Fibroblast of peridontal ligament (primary cell): ENCODE data around the gene DHX34.
"Not testable (repeated sequence)": the region's sequence is repeated elsewhere in the genome, so short reads cannot be mapped to it uniquely, and the experiment has no call there.

Experiments
- DNase-seq: peaks from one replicate; pipeline ENCODE4 v3.0.0-alpha.2; 2010; ENCODE audit errors: extremely low read depth

Gene DHX34

DNA sequence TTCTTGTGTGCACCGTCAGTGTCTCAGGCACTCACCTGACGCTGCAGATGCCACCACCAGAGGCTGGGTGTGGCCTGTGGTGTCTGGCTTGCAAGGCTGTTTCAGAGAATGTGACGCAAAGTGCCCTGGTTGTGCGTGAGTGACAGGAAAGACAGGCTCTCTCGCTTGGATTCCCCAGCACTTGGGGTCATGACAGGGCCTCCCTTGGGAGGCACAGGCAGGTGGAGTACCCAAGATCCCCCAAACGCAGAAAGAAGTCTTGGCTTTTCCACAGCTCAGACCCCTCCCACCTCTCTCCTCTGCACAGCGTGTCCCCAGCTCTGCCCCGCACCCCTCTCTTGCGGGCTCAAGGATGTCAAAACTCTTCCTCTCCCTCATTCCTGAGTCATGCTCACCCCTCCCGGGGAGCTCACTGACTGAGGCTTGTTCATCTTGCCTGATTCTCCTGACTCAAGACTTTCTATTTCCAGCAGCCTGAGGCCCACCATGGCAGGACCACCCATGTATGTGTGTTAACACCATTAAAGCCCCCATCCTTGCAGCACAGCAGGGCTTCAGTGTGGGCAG lies 21.0 kb downstream of the DHX34 start:
- peak; percentile 73 for DNase-seq

DNA sequence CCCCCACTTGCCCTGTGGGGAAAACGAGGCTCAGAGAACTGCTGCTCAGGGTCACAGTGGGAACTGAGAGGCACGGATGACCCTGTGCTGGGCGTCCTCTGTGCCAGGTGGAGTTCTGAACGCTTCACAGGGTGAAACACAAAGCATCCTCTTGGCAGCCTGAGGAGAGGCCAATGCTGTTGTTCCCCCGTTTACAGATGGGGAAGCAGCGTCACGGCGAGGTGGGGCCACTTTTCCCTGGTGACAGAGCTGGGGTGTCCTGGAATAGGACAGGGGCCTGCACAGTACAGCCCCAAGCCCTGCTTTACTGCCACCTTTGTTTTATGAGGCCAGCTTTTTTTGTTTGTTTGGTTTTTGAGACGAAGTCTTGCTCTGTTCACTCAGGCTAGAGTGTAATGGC lies 22.1 kb downstream of the DHX34 start:
- no peak for DNase-seq

DNA sequence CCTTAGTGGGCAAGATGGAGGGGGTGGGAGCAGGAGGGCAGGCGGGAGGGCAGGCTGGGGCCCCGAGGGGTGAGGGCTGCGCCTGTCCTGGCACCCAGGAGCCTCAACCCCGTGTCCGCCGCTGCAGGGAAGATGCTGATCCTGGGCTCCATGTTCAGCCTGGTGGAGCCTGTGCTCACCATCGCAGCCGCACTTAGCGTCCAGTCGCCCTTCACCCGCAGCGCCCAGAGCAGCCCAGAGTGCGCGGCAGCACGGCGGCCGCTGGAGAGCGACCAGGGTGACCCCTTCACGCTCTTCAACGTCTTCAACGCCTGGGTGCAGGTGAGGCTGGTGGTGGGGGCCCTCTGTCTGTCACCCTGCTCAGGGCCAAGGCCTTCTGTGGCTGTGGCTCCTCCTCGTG lies 23.5 kb downstream of the DHX34 start:
- DNase-seq = no peak

DNA sequence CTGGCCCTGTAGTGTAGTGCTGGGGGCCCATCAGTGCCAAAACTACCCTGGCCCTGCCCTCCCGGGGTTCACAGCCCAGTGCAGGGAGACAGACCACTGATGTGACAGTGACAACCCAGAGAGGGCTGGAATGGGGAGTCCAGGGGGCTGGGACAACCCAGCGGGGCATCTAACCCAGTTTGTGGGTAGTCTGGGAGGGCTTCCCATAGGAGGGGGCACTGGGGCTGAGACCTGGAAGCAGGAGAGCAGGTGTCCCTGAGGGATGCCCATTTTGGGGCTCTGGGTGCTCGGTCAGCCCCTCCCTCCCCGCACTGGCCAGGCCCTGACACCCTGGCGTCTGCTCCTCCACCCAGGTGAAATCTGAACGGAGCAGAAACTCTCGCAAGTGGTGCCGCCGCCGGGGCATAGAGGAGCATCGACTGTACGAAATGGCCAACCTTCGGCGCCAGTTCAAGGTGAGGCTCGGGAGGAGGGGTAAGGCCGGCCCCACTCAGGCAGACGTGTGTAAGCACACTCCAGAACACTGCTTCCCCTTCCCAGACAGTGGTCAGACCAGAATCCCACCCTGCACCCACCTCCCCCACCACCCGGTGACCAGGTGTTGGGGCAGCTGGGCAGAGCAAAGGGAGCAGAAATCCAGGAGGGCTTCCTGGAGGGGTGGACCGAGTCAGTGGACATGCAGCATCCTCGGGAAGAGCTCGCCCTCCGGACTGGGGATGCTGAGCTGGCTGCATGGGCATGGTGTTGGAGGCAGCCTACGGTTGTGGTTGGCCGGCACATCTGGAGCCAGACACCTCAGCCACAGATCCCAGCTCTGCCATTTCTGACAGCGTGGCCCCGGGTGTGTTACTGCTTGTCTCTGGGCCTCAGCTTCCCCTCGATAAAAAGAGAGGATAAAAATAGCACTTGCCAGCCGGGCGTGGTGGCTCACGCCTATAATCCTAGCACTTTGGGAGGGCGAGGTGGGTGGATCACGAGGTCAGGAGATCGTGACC lies 24.4 kb downstream of the DHX34 start:
- DNase-seq = no peak

DNA sequence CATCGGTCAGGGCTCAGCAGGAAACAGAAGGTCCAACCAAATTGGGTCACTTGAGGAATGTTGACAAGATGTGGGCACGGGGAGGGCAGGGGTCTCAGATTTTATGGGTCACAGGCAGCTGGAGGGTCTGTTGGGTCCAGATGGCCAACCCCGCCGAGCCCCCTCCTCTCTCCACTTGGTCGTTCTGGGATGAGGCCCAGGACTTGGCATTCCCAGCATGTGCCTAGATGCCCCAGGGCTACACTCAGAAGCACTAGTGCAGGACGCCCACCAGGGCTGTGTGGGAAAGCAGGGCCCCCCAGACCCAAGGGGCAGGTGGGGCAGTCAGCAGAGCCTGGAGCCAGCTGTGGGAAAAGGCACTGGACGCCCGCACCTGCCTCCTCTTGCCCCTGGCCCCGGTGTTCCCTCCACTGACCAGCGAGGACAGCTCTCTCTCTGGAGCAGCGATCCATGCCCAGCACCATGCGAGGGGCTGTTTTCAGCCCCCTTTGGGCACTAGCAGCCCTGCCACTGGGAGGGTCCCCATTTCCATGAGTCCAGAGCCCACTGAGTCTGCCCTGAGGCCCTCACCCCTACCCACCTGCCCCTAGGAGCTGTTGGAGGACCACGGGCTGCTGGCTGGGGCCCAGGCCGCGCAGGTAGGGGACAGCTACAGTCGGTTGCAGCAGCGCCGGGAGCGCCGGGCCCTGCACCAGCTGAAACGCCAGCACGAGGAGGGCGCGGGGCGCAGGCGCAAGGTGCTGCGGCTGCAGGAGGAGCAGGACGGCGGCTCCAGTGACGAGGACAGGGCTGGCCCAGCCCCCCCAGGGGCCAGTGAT lies 26.0 kb downstream of the DHX34 start:
- DNase-seq = no peak

DNA sequence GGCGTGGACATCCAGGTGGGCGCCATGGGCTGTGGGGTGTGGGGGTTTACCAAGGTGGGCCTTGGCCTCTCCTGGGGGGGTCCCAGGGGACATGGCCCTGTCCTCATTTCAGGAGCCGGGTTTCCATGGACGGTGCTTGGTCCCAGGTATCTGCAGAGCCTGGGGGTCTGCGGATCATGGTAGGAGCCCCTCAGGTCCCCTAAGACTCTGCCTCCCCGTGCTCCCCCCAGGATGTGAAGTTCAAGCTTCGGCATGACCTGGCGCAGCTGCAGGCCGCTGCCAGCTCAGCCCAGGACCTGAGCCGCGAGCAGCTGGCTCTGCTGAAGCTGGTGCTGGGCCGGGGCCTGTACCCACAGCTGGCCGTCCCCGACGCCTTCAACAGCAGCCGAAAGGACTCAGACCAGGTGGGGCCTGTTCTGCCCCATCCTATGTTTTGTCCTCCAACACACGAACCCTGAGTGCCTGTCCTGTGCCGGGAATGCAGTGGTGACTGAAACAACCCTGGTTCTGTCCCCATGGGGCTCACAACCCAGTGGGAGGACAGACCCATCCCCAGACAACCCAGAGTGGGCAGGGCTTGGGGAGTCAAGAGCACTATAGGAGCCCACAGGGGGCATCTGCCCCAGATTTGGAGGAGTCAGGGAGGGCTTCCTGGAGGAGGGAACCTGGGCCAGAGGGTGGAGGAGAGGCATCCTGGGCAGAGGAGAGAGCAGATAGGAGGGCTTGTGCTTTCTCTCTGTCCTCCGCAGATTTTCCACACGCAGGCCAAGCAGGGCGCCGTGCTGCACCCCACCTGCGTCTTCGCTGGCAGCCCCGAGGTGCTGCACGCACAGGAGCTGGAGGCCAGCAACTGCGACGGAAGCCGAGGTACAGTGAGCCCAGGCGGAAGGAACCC lies 26.8 kb downstream of the DHX34 start:
- no peak for DNase-seq

DNA sequence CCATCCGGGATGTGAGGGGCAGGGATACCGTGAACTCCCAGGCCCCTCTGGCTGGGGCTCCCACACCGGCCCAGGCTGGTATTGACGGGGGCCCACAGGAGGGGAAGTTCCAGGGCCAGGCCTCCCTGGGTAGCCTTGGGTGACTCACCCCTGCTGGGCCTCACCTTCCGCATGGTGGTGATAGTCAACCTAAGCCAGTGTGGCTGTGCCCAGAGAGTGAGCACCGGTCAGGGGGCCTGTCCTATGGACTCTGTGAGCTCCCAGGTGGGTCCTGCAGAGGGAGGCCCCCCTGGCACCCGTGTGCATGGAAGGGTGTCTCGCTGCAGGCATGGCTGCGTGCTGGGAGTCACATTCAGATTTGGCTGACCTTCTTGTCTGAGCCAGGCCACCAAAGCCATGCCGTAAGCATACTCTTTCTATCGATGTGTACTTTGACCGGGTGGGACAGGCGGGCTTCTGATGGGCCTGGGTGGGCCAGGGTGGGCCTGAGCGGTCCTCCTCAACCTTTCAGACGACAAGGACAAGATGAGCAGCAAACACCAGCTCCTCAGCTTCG lies 27.6 kb downstream of the DHX34 start:
- DNase-seq = no peak

DNA sequence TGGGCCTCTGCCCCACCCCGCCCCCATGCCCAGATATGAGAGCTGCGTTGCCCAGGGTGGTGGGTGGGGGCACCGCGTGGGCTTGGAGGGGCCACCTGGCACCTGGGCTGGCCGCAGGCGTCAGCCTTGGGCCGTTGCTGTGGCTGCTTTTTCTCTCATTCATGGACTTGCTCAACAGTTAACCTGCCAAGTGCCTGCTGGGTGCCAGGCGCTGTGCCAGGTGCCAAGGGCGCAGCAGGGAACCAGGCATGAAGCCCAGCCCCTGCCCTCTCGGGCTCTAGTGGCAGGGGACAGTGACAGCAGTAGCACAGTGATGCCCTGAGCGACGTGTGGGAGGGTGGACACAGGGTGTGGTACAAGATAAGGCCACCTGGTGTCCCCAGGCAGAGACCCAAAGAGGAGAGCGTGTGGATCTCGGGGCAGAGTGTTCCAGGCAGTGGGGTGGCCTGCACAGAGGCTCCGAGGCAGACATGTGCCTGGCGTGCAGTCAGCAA lies 28.1 kb downstream of the DHX34 start:
- no peak for DNase-seq

DNA sequence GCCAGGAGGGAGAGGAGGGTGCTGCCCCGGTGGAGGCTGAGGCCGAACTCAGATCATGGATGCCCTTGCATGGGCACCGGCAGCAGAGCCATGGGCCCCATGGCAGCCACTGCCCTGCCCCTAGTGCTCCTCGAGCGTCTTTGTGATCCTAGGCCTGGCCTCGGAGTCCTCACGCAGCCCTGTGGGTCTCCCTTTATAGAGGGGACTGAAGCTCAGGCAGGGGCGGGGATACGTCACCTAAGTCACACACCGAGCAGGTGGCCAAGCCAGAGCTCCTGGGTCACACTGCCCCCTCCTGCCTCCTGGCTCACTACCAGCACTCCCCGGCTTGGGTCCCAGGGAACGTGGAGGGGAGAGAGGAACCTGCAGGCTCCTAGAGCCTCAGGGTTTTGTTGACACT lies 28.7 kb downstream of the DHX34 start:
- no peak for DNase-seq

DNA sequence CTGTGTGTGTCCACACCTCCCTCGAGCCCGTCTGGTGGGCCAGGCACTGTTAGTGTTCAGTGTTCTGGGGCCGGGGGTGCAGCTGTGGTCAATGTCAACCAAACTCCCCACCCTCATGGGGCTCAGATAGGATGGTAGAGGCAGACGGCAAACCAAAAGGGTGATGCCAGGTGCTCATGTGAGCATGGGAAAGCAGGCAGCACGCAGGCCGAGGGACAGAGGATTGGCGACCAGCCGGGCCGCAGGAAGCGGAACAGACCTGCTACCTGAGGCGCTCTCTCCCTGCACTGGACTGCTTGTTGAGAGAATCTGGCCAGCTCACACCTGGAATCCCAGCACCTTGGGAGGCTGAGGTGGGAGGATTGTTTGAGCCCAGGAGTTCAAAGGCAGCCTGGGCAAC lies 29.1 kb downstream of the DHX34 start:
- no peak for DNase-seq

DNA sequence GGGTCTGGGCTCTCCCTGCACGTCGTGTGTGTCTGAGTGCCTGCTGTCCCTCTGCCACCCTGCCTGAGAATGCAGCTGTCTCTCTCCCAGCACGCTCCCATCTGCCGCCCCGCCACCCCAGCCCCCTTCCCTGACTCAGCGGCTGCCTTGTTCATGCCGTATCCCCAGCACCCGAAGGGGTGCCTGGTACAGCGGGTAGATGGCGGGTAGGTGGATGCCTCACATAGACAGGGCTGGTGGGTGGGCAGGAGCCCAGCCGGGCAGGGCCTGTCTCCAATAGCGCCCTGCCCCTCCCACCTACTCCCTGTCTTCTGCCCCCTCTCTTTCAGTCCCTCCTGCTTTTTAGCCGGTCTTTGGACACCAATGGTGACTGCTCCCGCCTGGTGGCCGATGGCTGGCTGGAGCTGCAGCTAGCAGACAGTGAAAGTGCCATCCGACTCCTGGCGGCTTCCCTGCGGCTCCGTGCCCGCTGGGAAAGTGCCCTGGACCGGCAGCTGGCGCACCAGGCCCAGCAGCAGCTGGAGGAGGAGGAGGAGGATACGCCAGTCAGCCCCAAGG lies 30.3 kb downstream of the DHX34 start:
- DNase-seq = no peak

DNA sequence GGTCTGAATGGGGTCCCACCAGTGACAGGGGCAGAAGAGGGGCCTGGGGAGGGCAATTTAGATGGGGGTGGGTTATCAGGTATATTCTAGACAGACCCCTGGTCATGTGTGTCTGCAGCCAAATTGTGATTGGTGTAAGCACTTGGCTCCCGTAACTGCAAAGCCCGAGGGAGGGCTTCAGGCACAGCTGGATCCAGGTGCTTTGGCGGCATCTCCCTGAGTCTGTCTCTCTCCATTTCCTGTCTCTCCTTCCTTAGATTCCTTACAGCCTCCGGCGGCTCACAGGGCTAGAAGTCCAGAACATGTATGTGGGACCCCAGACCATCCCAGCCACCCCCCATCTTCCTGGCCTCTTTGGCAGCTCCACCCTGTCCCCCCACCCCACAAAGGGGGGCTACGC lies 31.4 kb downstream of the DHX34 start:
- DNase-seq = no peak

DNA sequence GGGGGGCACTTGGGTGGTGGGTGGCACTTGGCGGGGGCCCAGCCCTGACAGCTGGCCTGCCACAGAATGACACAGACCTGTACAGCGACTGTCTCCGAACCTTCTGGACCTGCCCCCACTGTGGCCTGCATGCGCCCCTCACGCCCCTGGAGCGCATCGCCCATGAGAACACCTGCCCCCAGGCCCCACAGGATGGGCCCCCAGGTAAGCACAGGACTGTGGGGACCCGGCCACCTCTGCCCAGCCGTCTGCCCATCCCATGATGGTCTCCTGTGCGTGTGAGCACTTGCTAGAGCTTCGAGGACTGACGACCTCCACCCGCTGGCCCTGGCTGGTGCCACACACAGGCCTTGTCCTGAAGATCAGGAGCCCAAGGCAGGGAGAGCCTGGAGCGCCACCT lies 32.0 kb downstream of the DHX34 start:
- no peak for DNase-seq

DNA sequence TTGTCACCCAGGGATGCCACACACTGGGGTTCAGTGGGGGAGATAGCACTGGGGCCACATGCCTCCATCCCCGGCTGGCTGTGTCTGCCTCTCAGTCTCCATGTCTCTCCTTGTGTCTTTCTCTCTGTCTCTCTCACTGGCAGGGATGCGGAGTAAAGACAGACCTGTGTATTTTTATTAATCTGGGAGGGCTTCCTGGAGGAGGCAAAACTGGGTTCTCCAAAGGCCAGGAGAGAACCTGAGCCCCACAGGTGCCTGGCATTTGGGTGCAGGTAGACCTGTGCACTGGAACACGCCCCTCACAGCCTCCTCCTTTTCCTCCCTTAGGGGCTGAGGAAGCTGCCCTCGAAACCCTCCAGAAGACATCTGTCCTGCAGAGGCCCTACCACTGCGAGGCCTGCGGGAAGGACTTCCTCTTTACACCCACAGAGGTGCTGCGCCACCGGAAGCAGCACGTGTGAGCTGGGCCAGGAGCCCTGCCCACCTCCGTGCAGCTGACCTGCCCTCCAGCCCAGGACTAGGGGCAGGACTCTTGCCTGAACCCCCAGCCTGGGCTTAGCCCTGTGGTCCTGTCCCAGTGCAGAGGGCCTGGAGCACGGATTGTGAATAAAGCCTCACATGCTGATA lies 32.7 kb downstream of the DHX34 start:
- DNase-seq = no peak

DNA sequence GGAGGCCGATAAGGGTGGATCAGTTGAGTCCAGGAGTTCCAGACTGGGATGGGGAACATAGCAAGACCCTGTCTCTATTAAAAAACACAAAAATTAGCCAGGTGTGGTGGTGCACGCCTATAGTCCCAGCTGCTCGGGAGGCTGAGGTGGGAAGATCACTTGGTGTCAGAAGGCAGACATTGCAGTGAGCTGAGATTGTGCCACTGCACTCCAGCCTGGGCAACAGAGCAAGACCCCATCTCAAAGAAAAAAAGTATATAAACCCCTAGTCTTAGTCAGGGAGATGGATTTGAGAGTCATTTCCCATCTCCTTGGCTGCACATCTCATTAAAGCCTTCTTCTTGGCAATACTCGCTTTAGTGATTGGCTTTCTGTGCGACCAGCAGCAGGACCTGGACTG lies 34.8 kb downstream of the DHX34 start:
- DNase-seq = not testable (repeated sequence)

DNA sequence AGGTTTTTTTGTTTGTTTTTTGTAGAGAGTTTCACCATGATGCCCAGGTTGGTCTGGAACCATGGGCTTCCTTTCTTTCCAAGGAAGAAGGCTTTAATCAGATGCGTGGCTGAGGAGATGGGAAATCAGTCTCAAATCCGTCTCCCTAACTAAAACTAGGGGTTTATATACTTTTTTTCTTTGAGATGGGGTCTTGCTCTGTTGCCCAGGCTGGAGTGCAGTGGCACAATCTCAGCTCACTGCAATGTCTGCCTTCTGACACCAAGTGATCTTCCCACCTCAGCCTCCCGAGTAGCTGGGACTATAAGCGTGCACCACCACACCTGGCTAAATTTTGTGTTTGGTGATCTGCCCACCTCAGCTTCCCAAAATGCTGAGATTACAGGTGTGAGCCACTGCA lies 35.4 kb downstream of the DHX34 start:
- DNase-seq = not testable (repeated sequence)

DNA sequence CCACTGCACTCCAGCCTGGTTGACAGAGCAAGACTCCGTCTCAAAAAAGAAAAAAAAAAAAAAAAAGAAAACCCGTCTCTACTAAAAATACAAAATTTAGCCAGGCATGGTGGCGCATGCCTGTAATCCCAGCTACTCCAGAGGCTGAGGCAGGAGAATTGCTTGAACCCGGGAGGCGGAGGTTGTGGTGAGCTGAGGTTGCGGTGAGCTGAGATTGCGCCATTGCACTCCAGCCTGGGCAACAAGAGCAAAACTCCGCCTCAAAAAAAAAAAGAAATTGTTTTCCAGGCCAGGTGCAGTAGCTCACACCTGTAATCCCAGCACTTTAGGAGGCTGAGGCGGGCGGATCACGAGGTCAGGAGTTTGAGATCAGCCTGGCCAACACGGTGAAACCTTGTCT lies 37.5 kb downstream of the DHX34 start:
- DNase-seq = not testable (repeated sequence)

DNA sequence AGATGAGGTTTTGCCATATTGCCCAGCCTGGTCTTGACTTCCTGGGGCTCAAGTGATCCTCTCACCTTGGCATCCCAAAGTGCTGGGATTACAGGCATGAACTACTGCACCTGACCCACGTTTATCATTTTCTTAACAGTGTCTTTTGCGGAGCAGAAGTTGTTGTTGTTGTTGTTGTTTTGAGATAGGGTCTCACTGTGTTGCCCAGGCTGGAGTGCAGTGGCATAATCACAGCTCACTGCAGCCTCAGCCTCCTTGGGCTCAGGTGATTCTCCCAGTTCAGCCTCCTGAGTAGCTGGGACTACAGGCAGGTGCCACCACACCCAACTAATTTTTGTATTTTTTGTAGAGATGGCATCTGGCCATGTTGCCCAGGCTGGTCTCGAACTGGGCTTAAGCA lies 38.5 kb downstream of the DHX34 start:
- DNase-seq = not testable (repeated sequence)

DNA sequence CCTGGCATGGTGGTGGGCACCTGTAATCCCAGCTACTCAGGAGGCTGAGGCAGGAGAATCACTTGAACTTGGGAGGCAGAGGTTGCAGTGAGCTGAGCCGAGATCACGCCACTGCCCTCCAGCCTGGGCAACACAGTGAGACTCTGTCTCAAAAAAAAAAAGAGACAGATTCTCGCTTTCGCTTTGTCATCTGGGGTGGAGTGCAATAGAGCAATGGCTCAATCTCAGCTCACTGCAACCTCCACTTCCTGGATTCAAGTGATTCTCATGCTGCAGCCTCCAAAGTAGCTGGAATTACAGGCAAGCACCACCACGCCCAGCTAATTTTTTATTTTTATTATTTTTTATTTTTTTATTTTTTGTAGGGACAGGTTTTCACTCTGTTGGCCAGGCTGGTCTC lies 39.6 kb downstream of the DHX34 start:
- DNase-seq = not testable (repeated sequence)

DNA sequence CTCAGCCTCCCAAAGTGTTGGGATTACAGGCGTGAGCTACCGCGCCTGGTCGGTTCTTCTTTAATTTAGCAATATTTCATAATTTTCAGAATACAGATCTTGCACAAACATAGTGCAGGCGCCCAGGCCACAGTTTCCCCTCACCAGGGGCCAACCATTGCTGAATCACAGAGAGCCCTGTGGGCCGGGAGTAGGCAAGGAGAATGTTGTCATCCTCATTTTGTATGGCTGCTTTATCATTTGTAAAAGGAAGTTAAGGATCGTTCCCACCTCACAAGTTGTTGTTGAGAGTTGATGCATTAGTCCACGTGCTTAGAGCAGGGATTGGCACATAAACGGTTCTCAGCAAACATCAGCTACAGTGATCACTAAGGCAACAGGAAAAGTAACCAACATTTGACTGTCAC lies 40.0 kb downstream of the DHX34 start:
- no peak for DNase-seq
